HepG2 (cell line): Measurements from ENCODE around the gene BLCAP. TPM values are rescaled to one million over a fixed set of nuclear protein-coding genes. Genes with fewer than 3 reads are reported as not detected.

ENCODE experiments used
- AHR ChIP-seq: IDR thresholded peaks from 2 replicates; pipeline ENCODE4 v1.6.1; 2018; ENCODE audit warnings: missing genetic modification reagents, missing compliant biosample characterization
- ARID3A ChIP-seq: IDR thresholded peaks from 2 replicates; pipeline ENCODE4 v1.6.1; 2012; ENCODE audit warnings: low read depth, low read length, improper control_type of control experiment
- CBX2 ChIP-seq, 2 experiments: fragments of 200-600 bp in 1 of 2; sonication (generic); formaldehyde crosslinking in 1 of 2; IDR thresholded peaks; 2 replicates each; pipeline versions ENCODE4 v1.7.0 to v1.8.1; 2018 to 2022; ENCODE audit warnings: low read depth in 2 of 2, low read length in 1 of 2, mild to moderate bottlenecking in 1 of 2, missing genetic modification reagents in 1 of 2
- FOXC1 ChIP-seq: sonication (generic); formaldehyde crosslinking; IDR thresholded peaks from 2 replicates; pipeline ENCODE4 v1.8.0; 2022; ENCODE audit warnings: mild to moderate bottlenecking, missing genetic modification reagents, borderline replicate concordance
- GABPB1 ChIP-seq: IDR thresholded peaks from 2 replicates; pipeline ENCODE4 v1.6.1; 2016; ENCODE audit warnings: mild to moderate bottlenecking, missing genetic modification reagents, moderate library complexity, missing compliant biosample characterization
- GFI1 ChIP-seq: sonication (generic); formaldehyde crosslinking; IDR thresholded peaks from 2 replicates; pipeline ENCODE4 v1.5.0; 2020; ENCODE audit warnings: missing genetic modification reagents, mild to moderate bottlenecking, borderline replicate concordance
- HMGXB4 ChIP-seq, 2 experiments: sonication (generic) in 1 of 2; formaldehyde crosslinking in 1 of 2; IDR thresholded peaks; 2 replicates each; pipeline versions ENCODE4 v1.4.0 to v1.6.1; 2018 to 2020; ENCODE audit warnings: missing genetic modification reagents in 2 of 2, borderline replicate concordance in 1 of 2, low read depth in 1 of 2, mild to moderate bottlenecking in 1 of 2, missing biosample characterization in 1 of 2
- HNRNPLL ChIP-seq: fragments of 200-400 bp; formaldehyde crosslinking; IDR thresholded peaks from 2 replicates; pipeline ENCODE4 v1.6.1; 2017; ENCODE audit warnings: mild to moderate bottlenecking, low read depth, low read length; ENCODE audit not compliant: poor library complexity, severe bottlenecking
- MAFK ChIP-seq, 2 experiments: IDR thresholded peaks in 1 of 2; conservative IDR thresholded peaks in 1 of 2; 2 replicates each; pipeline ENCODE4 v1.6.1; 2011; ENCODE audit warnings: improper control_type of control experiment in 2 of 2, low read length in 2 of 2
- MBD4 ChIP-seq: IDR thresholded peaks from 2 replicates; pipeline ENCODE4 v1.6.1; 2012; ENCODE audit warnings: low read length, inconsistent platforms, borderline replicate concordance
- MIER2 ChIP-seq: IDR thresholded peaks from 2 replicates; pipeline ENCODE4 v1.6.1; 2016; ENCODE audit warnings: missing biosample characterization, missing genetic modification reagents
- NFYC ChIP-seq: IDR thresholded peaks from 2 replicates; pipeline ENCODE4 v1.6.1; 2016; ENCODE audit warnings: missing genetic modification reagents, missing compliant biosample characterization
- RFX3 ChIP-seq: IDR thresholded peaks from 2 replicates; pipeline ENCODE4 v1.6.1; 2016; ENCODE audit warnings: missing biosample characterization, missing genetic modification reagents
- RFX5 ChIP-seq: IDR thresholded peaks from 2 replicates; pipeline ENCODE4 v1.6.1; 2011; ENCODE audit warnings: low read depth, low read length, improper control_type of control experiment
- SAFB2 ChIP-seq: sonication (generic); formaldehyde crosslinking; IDR thresholded peaks from 2 replicates; pipeline ENCODE4 v1.5.1; 2020; ENCODE audit warnings: missing genetic modification reagents, low read depth, mild to moderate bottlenecking, borderline replicate concordance
- SAP130 ChIP-seq: IDR thresholded peaks from 2 replicates; pipeline ENCODE4 v1.6.1; 2016; ENCODE audit warnings: low read depth
- SMAD1 ChIP-seq: sonication (generic); formaldehyde crosslinking; IDR thresholded peaks from 2 replicates; pipeline ENCODE4 v1.4.0; 2020; ENCODE audit warnings: missing genetic modification reagents, low read depth, mild to moderate bottlenecking, borderline replicate concordance
- ZGPAT ChIP-seq: IDR thresholded peaks from 2 replicates; pipeline ENCODE4 v1.6.1; 2016; ENCODE audit warnings: mild to moderate bottlenecking
- ZNF18 ChIP-seq: sonication (generic); formaldehyde crosslinking; IDR thresholded peaks from 2 replicates; pipeline ENCODE4 v1.8.0; 2022; ENCODE audit warnings: mild to moderate bottlenecking, missing genetic modification reagents; ENCODE audit not compliant: insufficient replicate concordance
- ZNF292 ChIP-seq: sonication (generic); formaldehyde crosslinking; IDR thresholded peaks from 2 replicates; pipeline ENCODE4 v1.8.1; 2022; ENCODE audit warnings: mild to moderate bottlenecking, low read depth, missing genetic modification reagents, borderline replicate concordance
- ZNF563 ChIP-seq: sonication (generic); formaldehyde crosslinking; IDR thresholded peaks from 2 replicates; pipeline ENCODE4 v1.8.0; 2022; ENCODE audit warnings: mild to moderate bottlenecking, moderate library complexity, missing genetic modification reagents
- ZNF660 ChIP-seq: sonication (generic); formaldehyde crosslinking; IDR thresholded peaks from 2 replicates; pipeline ENCODE4 v1.5.1; 2020; ENCODE audit warnings: mild to moderate bottlenecking, low read depth, missing genetic modification reagents, borderline replicate concordance
- ZNF772 ChIP-seq: sonication (generic); formaldehyde crosslinking; IDR thresholded peaks from 2 replicates; pipeline ENCODE4 v1.5.0; 2020; ENCODE audit warnings: mild to moderate bottlenecking, missing genetic modification reagents
- ZNF839 ChIP-seq: sonication (generic); formaldehyde crosslinking; IDR thresholded peaks from 2 replicates; pipeline ENCODE4 v1.4.0; 2020; ENCODE audit warnings: missing genetic modification reagents, mild to moderate bottlenecking, borderline replicate concordance
- polyA plus RNA-seq, 8 experiments: library from polyadenylated mRNA; depleted of rRNA in 3 of 8; stranded (reverse) in 7 of 8; unstranded in 1 of 8; fragments of >200 nt; fragmentation: Illumina TruSeq in 4 of 8; extraction: Trizol in 4 of 8; gene quantifications; 2 replicates each; pipeline versions ENCODE4 v1.2.1 to v1.2.3, GENCODE V29; 2011 to 2016; ENCODE audit warnings: low read depth in 4 of 8, missing spikeins in 1 of 8, mixed read lengths in 1 of 8; ENCODE audit not compliant: insufficient read depth in 1 of 8
- total RNA-seq, 5 experiments: library from RNA; depleted of rRNA; stranded (reverse); fragments of >200 nt; fragmentation: Illumina TruSeq; extraction: Trizol; gene quantifications; 2 replicates each; pipeline ENCODE4 v1.2.3, GENCODE V29; 2016; ENCODE audit warnings: low read depth in 1 of 5

The BLCAP gene
- total and polyA plus RNA-seq, 2 of the 13 experiments (the other 11 are each of a cell fraction or from before 2014, with no cell fraction given), result 52.4 to 86.8 TPM

GRCh38 chr20:37543828-37544227 is 16.2 kb upstream of the BLCAP start (continued):
- TF ChIP-seq ARID3A, result 0 out of 2 replicates have a peak, but pooled peaks have one; percentile 40
- TF ChIP-seq RFX5, result 0 out of 2 replicates have a peak, but pooled peaks have one; percentile 13
- TF ChIP-seq ZNF18 (CRISPR knock-in tag), result peak; percentile 15
- TF ChIP-seq MBD4, result no peak
- TF ChIP-seq AHR (CRISPR knock-in tag), result no peak
- TF ChIP-seq CBX2 (IDR thresholded peaks at IDR 0.05; ENCODE audit: low read depth, low read length), result no peak
- TF ChIP-seq CBX2 (CRISPR knock-in tag; IDR thresholded peaks at IDR 0.05; ENCODE audit: low read depth), result no peak
- 0 out of 4 replicates have a peak, but pooled peaks have one; percentile 27 to 35 for TF ChIP-seq HMGXB4 (CRISPR knock-in tag; IDR thresholded peaks at IDR 0.05; ENCODE audit: borderline replicate concordance in 1 of 2, low read depth in 1 of 2)
- no peak for TF ChIP-seq GABPB1
- 0 out of 2 replicates have a peak, but pooled peaks have one; percentile 31 for TF ChIP-seq ZGPAT (CRISPR knock-in tag)
- TF ChIP-seq ZNF772 (CRISPR knock-in tag), result 0 out of 2 replicates have a peak, but pooled peaks have one; percentile 28
- no peak for TF ChIP-seq NFYC (CRISPR knock-in tag)
- no peak for TF ChIP-seq RFX3 (CRISPR knock-in tag)
- 0 out of 2 replicates have a peak, but pooled peaks have one; percentile 49 for TF ChIP-seq FOXC1 (CRISPR knock-in tag)
- no peak for TF ChIP-seq ZNF660 (CRISPR knock-in tag)
- TF ChIP-seq ZNF839 (CRISPR knock-in tag), result no peak
- TF ChIP-seq GFI1 (CRISPR knock-in tag), result peak; percentile 37; the same call in 1 of the 2 replicates
- TF ChIP-seq MAFK (conservative IDR thresholded peaks at IDR 0.05 in 1 of 2, IDR thresholded peaks at IDR 0.05 in 1 of 2; ENCODE audit: low read length in 2 of 2), result no peak
- TF ChIP-seq SAFB2 (CRISPR knock-in tag), result no peak
- TF ChIP-seq SAP130 (CRISPR knock-in tag), result no peak
- 0 out of 2 replicates have a peak, but pooled peaks have one; percentile 52 for TF ChIP-seq MIER2 (CRISPR knock-in tag)
- TF ChIP-seq SMAD1, result no peak
- no peak for TF ChIP-seq ZNF292 (CRISPR knock-in tag)
- TF ChIP-seq ZNF563, result no peak
- TF ChIP-seq HNRNPLL, result no peak
